HepG2 (cell line): ENCODE measurements around the gene SETD3. TPM values are rescaled to one million over a fixed set of nuclear protein-coding genes. Genes with fewer than 3 reads are reported as not detected.

ENCODE experiments used
- ATAC-seq: fragments of 200-7000 bp; cut with Tn5 transposase; 3 replicates; pipeline ENCODE4 v1.9.1; 2020; ENCODE audit warnings: mild to moderate bottlenecking, moderate library complexity
- BruUV-seq: library from RNA; stranded (reverse); fragments of 400-500 nt; replicated peaks from 2 replicates; lab custom pipeline; 2021; lab: Mats Ljungman, UMichigan
- CTCF ChIA-PET: fragments of 300-600 bp; formaldehyde crosslinking; extraction: SDS; loops from one replicate; lab custom pipeline; 2021; ENCODE audit warnings: low total read pairs, inconsistent platforms, low intra/inter-chr PET ratio; lab: Yijun Ruan, JAX
- POLR2A ChIA-PET: fragments of 350-600 bp; sonication (Branson Sonifier 250); formaldehyde crosslinking; loops from one replicate; lab custom pipeline; 2020; ENCODE audit warnings: antibody characterized with exemption, inconsistent platforms; lab: Yijun Ruan, JAX
- DNase-seq: peaks from one replicate; pipeline ENCODE4 v3.0.0-alpha.2; 2015; ENCODE audit warnings: low spot score
- FAIRE-seq: peaks from 3 replicates; lab custom pipeline; 2011; peaks lifted over from hg19 to GRCh38; lab: Jason Lieb, UNC
- H2AFZ ChIP-seq: one replicate; pipeline ENCODE4 v1.6.1; 2011; ENCODE audit warnings: low read length, inconsistent platforms
- H3K27ac ChIP-seq: fragments of 300-600 bp; 3 replicates; pipeline ENCODE4 v1.8.0; 2011; ENCODE audit warnings: mixed run types, mild to moderate bottlenecking, mixed read lengths, low read length, inconsistent platforms; ENCODE audit not compliant: insufficient read depth; ENCODE audit errors: extremely low read length
- H3K27me3 ChIP-seq, 2 experiments: fragments of 200-600 bp in 1 of 2; 2 replicates in 1 of 2; 3 replicates in 1 of 2; pipeline versions ENCODE4 v1.6.0 to v1.8.0; 2011; ENCODE audit warnings: low read length in 2 of 2, mild to moderate bottlenecking in 2 of 2, moderate library complexity in 2 of 2, inconsistent platforms in 1 of 2; ENCODE audit not compliant: insufficient read depth in 2 of 2, control insufficient read depth in 1 of 2
- H3K36me3 ChIP-seq, 2 experiments: fragments of 200-600 bp in 1 of 2; replicated peaks in 1 of 2; 2 replicates in 1 of 2; 3 replicates in 1 of 2; pipeline versions ENCODE4 v1.5.1 to v1.8.0; 2011; ENCODE audit warnings: low read length in 2 of 2, inconsistent platforms in 1 of 2; ENCODE audit not compliant: insufficient read depth in 2 of 2, control insufficient read depth in 1 of 2
- H3K4me1 ChIP-seq: 2 replicates; pipeline ENCODE4 v1.5.1; 2012; ENCODE audit warnings: low read length, inconsistent platforms; ENCODE audit not compliant: insufficient read depth
- H3K4me2 ChIP-seq: 2 replicates; pipeline ENCODE4 v1.6.0; 2011; ENCODE audit warnings: low read depth, low read length, inconsistent platforms
- H3K4me3 ChIP-seq, 3 experiments: fragments of 200-600 bp in 1 of 3; sonication (generic), shearing (Covaris generic) in 1 of 3; replicated peaks in 1 of 3; 2 replicates each; pipeline ENCODE4 v1.5.1; 2011 to 2016; ENCODE audit warnings: low read length in 3 of 3, inconsistent platforms in 2 of 3, low read depth in 2 of 3, mild to moderate bottlenecking in 2 of 3, control low read depth in 1 of 3, mixed read lengths in 1 of 3; ENCODE audit not compliant: insufficient read depth in 1 of 3
- H3K79me2 ChIP-seq: one replicate; pipeline ENCODE4 v1.6.1; 2011; ENCODE audit warnings: low read length, inconsistent platforms; ENCODE audit not compliant: insufficient read depth
- H3K9ac ChIP-seq: 2 replicates; pipeline ENCODE4 v1.6.0; 2011; ENCODE audit warnings: mild to moderate bottlenecking, low read depth, low read length, inconsistent platforms; ENCODE audit not compliant: insufficient read depth
- H3K9me3 ChIP-seq: 2 replicates; pipeline ENCODE4 v1.5.1; 2012; ENCODE audit warnings: mild to moderate bottlenecking, low read length
- H4K20me1 ChIP-seq: 2 replicates; pipeline ENCODE4 v1.6.0; 2011; ENCODE audit warnings: inconsistent platforms, mild to moderate bottlenecking, low read length, moderate library complexity; ENCODE audit not compliant: insufficient read depth
- AHR ChIP-seq: IDR thresholded peaks from 2 replicates; pipeline ENCODE4 v1.6.1; 2018; ENCODE audit warnings: missing genetic modification reagents, missing compliant biosample characterization
- AKAP8 ChIP-seq: sonication (generic); formaldehyde crosslinking; IDR thresholded peaks from 2 replicates; pipeline ENCODE4 v1.5.1; 2020; ENCODE audit warnings: mild to moderate bottlenecking, missing genetic modification reagents
- BRCA1 ChIP-seq: sonication (generic); formaldehyde crosslinking; IDR thresholded peaks from 2 replicates; pipeline ENCODE4 v1.4.0; 2020; ENCODE audit warnings: missing genetic modification reagents
- MTA3 ChIP-seq: sonication (generic); formaldehyde crosslinking; IDR thresholded peaks from 2 replicates; pipeline ENCODE4 v1.4.0; 2020; ENCODE audit warnings: missing genetic modification reagents
- U2AF2 ChIP-seq: fragments of 200-400 bp; formaldehyde crosslinking; IDR thresholded peaks from 2 replicates; pipeline ENCODE4 v1.6.1; 2017; ENCODE audit warnings: low read depth, mild to moderate bottlenecking, low read length
- YY1 ChIP-seq: IDR thresholded peaks from 2 replicates; pipeline ENCODE4 v1.6.1; 2011; ENCODE audit warnings: low read length, low read depth, moderate library complexity, mild to moderate bottlenecking; ENCODE audit not compliant: insufficient read depth, insufficient replicate concordance
- ZNF546 ChIP-seq: sonication (generic); formaldehyde crosslinking; conservative IDR thresholded peaks from 2 replicates; pipeline ENCODE4 v1.8.1; 2023; ENCODE audit warnings: mild to moderate bottlenecking, missing genetic modification reagents
- ZNF766 ChIP-seq: sonication (generic); formaldehyde crosslinking; IDR thresholded peaks from 2 replicates; pipeline ENCODE4 v1.5.0; 2020; ENCODE audit warnings: missing genetic modification reagents, borderline replicate concordance
- ZNF788 ChIP-seq: sonication (generic); formaldehyde crosslinking; IDR thresholded peaks from 2 replicates; pipeline ENCODE4 v1.5.0; 2020; ENCODE audit warnings: mild to moderate bottlenecking, missing genetic modification reagents, borderline replicate concordance
- whole genome bisulfite sequencing: methylation state at CpG from one replicate; pipeline ENCODE4 v1.1.6; 2017; ENCODE audit warnings: low lambda C conversion rate; 5-methylcytosine and 5-hydroxymethylcytosine counted together
- in situ Hi-C: cut with HindIII; loops from 2 replicates; pipeline ENCODE4 v1.10.0; 2017; ENCODE audit warnings: low pct_unique_long_range_greater_than_20kb; ENCODE audit not compliant: extremely low pct_ligation_motif_present
- intact Hi-C: fragments of 100-400 bp; cut with micrococcal nuclease; formaldehyde crosslinking; loops from one replicate; pipeline ENCODE4 v1.10.0; 2022; ENCODE audit not compliant: unreplicated experiment
- polyA plus RNA-seq, 8 experiments: library from polyadenylated mRNA; depleted of rRNA in 3 of 8; stranded (reverse) in 7 of 8; unstranded in 1 of 8; fragments of >200 nt; fragmentation: Illumina TruSeq in 4 of 8; extraction: Trizol in 4 of 8; gene quantifications; 2 replicates each; pipeline versions ENCODE4 v1.2.1 to v1.2.3, GENCODE V29; 2011 to 2016; ENCODE audit warnings: low read depth in 4 of 8, missing spikeins in 1 of 8, mixed read lengths in 1 of 8; ENCODE audit not compliant: insufficient read depth in 1 of 8
- total RNA-seq, 5 experiments: library from RNA; depleted of rRNA; stranded (reverse); fragments of >200 nt; fragmentation: Illumina TruSeq; extraction: Trizol; gene quantifications; 2 replicates each; pipeline ENCODE4 v1.2.3, GENCODE V29; 2016; ENCODE audit warnings: low read depth in 1 of 5
- TF ChIP-seq, protein P1 (sequence below): sonication (generic); formaldehyde crosslinking; IDR thresholded peaks from 2 replicates; pipeline ENCODE4 v1.4.0; 2020; ENCODE audit warnings: mild to moderate bottlenecking, missing genetic modification reagents
- TF ChIP-seq, protein P2 (sequence below): IDR thresholded peaks from 2 replicates; pipeline ENCODE4 v1.6.1; 2016; ENCODE audit warnings: mild to moderate bottlenecking
- TF ChIP-seq, protein P3 (sequence below): sonication (generic); formaldehyde crosslinking; IDR thresholded peaks from 2 replicates; pipeline ENCODE4 v1.5.0; 2020; ENCODE audit warnings: missing genetic modification reagents
- TF ChIP-seq, protein P4 (sequence below): sonication (generic); formaldehyde crosslinking; IDR thresholded peaks from one replicate; pipeline ENCODE4 v1.5.1; 2020; ENCODE audit warnings: mild to moderate bottlenecking, missing genetic modification reagents; ENCODE audit errors: not compliant biosample characterization

SETD3 gene
- total and polyA plus RNA-seq, 2 of the 13 experiments (the other 11 are each of a cell fraction or from before 2014, with no cell fraction given) = 30.3 to 67.1 TPM

DNA sequence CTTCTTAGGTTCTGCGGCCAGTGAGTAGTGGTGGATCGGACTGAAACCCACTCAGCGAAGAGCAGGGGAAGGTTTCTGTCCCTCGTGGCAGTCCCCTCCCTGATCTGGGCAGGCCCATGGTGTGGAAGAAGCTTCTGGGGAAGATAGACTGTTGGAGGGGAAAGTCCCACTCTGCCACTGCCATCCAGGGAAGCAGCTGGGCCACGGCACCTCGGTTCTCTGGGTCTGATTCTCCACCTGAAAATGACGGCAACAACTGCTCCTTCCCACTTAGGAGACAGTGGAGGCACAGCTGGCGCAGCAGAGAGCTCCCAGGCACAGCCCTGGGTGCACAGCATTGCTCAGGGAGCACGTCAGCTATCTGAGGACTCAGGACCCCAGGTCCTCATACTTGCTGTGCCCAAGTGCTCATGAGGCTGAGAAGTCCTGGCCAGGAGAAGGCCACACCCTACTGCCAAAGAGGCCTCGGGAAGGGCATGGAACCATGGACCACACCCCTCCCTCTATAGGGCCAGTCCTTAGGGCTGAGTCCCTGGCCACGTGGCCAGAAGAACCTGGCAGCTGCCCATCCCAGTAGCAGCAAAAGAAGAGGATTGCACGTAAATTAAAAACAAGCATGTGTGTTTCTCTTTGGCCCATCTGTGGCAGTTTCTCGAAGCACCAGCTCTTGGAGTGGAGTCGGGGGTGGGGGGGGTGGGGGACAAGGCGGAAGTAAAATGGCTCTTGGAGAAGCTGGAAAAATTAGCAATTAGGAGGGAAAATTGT lies 123.3 kb downstream of the SETD3 start:
- Histone ChIP-seq H4K20me1 (no peaks in the 10 kb centered on the region), H3K9me3 (no peaks in the 10 kb centered on the region), H3K4me3 (no peak overlapping the region; a peak in 1 of 6 replicates), H2AFZ (no peak overlapping the region), H3K27me3 (peaks cover 0 to 12% of the 10 kb centered on the region in 2 experiments; a peak in 3 of 5 replicates), H3K4me1 (0 out of 2 replicates have a peak, but pooled peaks cover 5% of the 10 kb centered on the region), H3K79me2 (no peaks in the 10 kb centered on the region), H3K9ac (no peak overlapping the region), H3K4me2 (peak overlapping the region; percentile 43), H3K36me3 (no peaks in the 10 kb centered on the region), H3K27ac (no peak overlapping the region)
- 34% methylated on average over 12 of the region's 15 CpGs for WGBS
- in situ Hi-C loops (no loop called here), intact Hi-C loops (no loop called here)
- BruUV-seq = no TSS peak
- DNase-seq (no peak), ATAC-seq (no peak; the same call in 2 of the 3 replicates), FAIRE-seq (no peak)
- ChIA-PET CTCF (no interaction called here), POLR2A (no interaction called here)
- TF ChIP-seq, protein P1, sequence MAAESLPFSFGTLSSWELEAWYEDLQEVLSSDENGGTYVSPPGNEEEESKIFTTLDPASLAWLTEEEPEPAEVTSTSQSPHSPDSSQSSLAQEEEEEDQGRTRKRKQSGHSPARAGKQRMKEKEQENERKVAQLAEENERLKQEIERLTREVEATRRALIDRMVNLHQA = no peak
- TF ChIP-seq, protein P2, sequence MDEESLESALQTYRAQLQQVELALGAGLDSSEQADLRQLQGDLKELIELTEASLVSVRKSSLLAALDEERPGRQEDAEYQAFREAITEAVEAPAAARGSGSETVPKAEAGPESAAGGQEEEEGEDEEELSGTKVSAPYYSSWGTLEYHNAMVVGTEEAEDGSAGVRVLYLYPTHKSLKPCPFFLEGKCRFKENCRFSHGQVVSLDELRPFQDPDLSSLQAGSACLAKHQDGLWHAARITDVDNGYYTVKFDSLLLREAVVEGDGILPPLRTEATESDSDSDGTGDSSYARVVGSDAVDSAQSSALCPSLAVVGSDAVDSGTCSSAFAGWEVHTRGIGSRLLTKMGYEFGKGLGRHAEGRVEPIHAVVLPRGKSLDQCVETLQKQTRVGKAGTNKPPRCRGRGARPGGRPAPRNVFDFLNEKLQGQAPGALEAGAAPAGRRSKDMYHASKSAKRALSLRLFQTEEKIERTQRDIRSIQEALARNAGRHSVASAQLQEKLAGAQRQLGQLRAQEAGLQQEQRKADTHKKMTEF (CRISPR knock-in tag) = no peak
- TF ChIP-seq, protein P3, sequence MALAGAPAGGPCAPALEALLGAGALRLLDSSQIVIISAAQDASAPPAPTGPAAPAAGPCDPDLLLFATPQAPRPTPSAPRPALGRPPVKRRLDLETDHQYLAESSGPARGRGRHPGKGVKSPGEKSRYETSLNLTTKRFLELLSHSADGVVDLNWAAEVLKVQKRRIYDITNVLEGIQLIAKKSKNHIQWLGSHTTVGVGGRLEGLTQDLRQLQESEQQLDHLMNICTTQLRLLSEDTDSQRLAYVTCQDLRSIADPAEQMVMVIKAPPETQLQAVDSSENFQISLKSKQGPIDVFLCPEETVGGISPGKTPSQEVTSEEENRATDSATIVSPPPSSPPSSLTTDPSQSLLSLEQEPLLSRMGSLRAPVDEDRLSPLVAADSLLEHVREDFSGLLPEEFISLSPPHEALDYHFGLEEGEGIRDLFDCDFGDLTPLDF (CRISPR knock-in tag) = no peak
- TF ChIP-seq BRCA1 (CRISPR knock-in tag) (no peak), AHR (CRISPR knock-in tag) (no peak), ZNF788 (CRISPR knock-in tag) (no peak), ZNF766 (no peak), YY1 (no peak), U2AF2 (no peak), ZNF546 (no peak), MTA3 (CRISPR knock-in tag) (no peak), AKAP8 (CRISPR knock-in tag) (no peak)
- TF ChIP-seq, protein P4, sequence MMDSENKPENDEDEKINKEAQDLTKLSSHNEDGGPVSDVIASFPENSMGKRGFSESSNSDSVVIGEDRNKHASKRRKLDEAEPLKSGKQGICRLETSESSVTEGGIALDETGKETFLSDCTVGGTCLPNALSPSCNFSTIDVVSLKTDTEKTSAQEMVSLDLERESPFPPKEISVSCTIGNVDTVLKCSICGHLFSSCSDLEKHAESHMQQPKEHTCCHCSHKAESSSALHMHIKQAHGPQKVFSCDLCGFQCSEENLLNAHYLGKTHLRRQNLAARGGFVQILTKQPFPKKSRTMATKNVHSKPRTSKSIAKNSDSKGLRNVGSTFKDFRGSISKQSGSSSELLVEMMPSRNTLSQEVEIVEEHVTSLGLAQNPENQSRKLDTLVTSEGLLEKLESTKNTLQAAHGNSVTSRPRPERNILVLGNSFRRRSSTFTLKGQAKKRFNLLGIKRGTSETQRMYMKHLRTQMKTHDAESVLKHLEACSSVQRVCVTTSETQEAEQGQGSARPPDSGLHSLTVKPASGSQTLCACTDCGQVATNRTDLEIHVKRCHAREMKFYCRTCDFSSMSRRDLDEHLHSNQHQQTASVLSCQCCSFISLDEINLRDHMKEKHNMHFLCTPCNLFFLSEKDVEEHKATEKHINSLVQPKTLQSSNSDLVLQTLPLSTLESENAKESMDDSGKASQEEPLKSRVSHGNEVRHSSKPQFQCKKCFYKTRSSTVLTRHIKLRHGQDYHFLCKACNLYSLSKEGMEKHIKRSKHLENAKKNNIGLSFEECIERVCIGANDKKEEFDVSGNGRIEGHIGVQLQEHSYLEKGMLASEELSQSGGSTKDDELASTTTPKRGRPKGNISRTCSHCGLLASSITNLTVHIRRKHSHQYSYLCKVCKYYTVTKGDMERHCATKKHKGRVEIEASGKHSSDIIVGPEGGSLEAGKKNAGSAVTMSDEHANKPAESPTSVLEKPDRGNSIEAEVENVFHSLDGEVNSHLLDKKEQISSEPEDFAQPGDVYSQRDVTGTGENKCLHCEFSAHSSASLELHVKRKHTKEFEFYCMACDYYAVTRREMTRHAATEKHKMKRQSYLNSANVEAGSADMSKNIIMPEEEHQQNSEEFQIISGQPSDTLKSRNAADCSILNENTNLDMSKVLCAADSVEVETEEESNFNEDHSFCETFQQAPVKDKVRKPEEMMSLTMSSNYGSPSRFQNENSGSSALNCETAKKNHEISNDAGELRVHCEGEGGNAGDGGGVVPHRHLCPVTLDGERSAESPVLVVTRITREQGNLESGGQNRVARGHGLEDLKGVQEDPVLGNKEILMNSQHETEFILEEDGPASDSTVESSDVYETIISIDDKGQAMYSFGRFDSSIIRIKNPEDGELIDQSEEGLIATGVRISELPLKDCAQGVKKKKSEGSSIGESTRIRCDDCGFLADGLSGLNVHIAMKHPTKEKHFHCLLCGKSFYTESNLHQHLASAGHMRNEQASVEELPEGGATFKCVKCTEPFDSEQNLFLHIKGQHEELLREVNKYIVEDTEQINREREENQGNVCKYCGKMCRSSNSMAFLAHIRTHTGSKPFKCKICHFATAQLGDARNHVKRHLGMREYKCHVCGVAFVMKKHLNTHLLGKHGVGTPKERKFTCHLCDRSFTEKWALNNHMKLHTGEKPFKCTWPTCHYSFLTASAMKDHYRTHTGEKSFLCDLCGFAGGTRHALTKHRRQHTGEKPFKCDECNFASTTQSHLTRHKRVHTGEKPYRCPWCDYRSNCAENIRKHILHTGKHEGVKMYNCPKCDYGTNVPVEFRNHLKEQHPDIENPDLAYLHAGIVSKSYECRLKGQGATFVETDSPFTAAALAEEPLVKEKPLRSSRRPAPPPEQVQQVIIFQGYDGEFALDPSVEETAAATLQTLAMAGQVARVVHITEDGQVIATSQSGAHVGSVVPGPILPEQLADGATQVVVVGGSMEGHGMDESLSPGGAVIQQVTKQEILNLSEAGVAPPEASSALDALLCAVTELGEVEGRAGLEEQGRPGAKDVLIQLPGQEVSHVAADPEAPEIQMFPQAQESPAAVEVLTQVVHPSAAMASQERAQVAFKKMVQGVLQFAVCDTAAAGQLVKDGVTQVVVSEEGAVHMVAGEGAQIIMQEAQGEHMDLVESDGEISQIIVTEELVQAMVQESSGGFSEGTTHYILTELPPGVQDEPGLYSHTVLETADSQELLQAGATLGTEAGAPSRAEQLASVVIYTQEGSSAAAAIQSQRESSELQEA (CRISPR knock-in tag) = no peak
